Activated T-cell treated with anti-CD3 and anti-CD28 coated beads for 4 hours (primary cell): ENCODE measurements around the gene FOXO4.

ENCODE experiments used
- DNase-seq: peaks from one replicate; pipeline ENCODE4 v3.0.0-alpha.2; 2020

Gene FOXO4

DNA sequence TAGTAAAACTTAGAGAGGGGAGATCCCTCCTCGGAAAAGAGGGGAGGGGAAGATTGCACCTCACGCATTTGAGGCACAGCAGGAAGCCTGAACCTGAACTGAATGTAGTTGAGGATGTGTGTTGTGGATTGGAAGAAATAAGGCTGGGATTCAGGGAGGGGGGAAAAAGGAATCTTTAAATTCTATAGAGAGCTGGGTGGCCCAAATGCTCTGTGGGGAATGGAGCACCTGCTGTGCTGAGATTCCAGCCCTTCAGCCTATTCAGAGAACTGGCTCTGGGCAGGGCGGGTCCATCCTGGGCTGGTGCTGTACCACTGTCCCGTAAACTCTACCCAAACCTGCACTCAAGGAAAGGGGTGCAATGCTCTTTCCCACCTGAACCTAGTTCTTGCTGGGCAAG lies 4.1 kb downstream of the FOXO4 start:
- DNase-seq: no peak

- no peak for DNase-seq
These were observed 5.2 kb downstream of the FOXO4 start for GRCh38 chrX:71100581-71101505.

GRCh38 chrX:71102292-71102691 lies 6.6 kb downstream of the FOXO4 start:
- no peak for DNase-seq

- DNase-seq: peak; percentile 36
These were observed 7.7 kb downstream of the FOXO4 start for GRCh38 chrX:71103110-71103983.

DNA sequence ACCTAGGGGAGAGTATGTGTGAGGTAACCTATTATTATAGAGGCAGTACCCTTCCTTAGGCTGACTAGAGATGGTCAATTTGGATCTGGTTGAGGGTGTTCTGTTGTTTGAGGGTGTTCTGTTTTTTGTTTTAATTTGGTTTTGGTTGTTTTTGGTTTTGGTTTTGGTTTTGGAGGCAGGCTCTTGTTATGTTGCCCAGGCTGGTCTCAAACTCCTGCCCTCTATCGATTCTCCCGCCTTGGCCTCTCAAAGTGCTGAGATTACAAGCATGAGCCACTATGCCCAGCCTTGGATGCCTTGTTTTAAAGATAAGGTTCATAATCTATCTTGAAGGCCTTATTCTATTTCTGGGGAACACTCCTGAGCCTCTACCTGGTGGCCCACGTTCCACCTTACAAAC lies 10.0 kb downstream of the FOXO4 start:
- DNase-seq: no peak

- DNase-seq: no peak
These were observed 10.8 kb downstream of the FOXO4 start, which contains the start of gene CXorf65 for GRCh38 chrX:71106427-71106826. Gene CXorf65, minus strand, starts transcription at chrX:71106740. Its CDS starts 184 bp downstream, at chrX:71106556.

- DNase-seq: no peak
These were observed 11.6 kb downstream of the FOXO4 start for GRCh38 chrX:71107245-71107644.

DNA sequence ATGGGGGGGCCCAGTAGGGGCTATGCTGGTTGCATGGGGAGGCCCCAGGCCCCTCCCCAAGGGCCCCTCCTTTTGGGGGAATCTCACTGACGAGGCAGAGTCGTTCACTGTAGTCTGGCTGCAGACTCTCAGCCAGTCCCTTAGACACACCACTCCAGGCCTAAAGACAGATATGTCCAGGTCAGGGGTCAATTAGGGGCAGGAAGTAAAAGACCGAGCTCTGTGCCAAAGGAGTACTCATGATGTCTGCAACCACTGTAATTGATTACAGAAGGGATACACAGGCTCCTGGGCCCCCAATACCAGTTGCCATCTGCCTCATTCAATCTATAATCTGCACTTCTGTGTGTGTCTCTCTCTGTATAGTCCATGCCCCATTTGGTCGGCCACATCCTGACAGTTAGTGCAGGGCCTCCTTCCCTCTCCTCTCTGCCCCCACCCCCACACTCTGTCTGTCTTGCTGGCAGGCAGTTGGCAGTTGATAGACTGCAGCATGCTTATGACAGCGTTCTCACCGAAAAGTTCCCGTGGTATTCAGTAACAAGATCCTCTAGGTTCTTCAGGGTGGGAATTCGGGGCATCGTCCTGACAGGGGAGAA lies 12.2 kb downstream of the FOXO4 start:
- DNase-seq: no peak

DNA sequence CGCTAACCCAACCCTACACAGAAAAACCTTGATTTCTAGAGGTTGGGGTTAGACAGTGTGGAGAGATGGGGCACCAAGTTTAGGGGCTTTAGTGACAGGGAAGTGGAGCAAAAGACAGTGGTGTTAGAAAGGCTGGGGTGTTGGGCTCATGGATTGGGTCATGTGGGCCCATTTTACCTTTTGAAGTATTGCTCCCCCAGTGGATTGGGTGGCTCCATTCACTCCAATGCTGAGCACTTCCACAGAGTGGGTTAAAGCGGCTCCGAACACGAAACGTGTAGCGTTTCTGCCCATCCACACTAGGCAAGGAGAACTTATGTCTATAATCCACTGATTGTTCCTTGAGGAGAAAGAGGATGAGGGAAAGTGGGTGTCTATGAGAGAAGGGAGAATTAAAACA lies 13.4 kb downstream of the FOXO4 start:
- DNase-seq: no peak

- DNase-seq: peak; percentile 73
These were observed 15.6 kb downstream of the FOXO4 start, which contains the start of gene IL2RG for GRCh38 chrX:71111141-71111843. Gene IL2RG, minus strand, starts transcription at chrX:71111577. Its CDS starts 38 bp downstream, at chrX:71111539.

- DNase-seq: no peak
These were observed 16.3 kb downstream of the FOXO4 start for GRCh38 chrX:71111921-71112431.

GRCh38 chrX:71117358-71117757 lies 21.7 kb downstream of the FOXO4 start:
- DNase-seq: no peak

GRCh38 chrX:71118032-71118984 lies 22.7 kb downstream of the FOXO4 start, which contains the start of gene MED12:
Gene MED12, plus strand, starts transcription at chrX:71118596. Its CDS starts 159 bp downstream, at chrX:71118755.
- DNase-seq: peak; percentile 65

DNA sequence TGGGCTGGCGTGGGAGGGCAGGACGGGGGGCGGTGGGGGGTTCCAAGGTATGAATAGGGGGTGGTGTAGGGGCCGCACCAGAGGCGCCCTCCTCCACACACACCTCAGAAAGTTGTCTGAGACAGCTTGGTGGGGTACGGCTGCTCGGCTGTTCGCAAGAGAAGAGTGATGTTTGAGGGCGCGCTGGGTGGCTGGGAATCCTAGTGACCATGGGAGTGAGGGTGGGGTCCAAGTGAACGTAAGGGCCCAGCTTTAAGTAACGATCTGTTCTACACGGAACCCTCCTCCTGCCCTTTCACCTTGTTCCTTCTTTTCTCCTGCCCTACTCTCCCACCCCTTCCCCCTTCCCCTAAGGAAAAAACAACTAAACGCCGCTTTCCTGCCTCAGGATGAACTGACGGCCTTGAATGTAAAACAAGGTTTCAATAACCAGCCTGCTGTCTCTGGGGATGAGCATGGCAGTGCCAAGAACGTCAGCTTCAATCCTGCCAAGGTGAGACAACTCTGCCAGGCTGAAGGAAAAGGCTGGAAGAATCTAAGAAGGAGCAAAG lies 23.4 kb downstream of the FOXO4 start:
- DNase-seq: no peak

GRCh38 chrX:71128166-71128833 lies 32.6 kb downstream of the FOXO4 start:
- DNase-seq: no peak

DNA sequence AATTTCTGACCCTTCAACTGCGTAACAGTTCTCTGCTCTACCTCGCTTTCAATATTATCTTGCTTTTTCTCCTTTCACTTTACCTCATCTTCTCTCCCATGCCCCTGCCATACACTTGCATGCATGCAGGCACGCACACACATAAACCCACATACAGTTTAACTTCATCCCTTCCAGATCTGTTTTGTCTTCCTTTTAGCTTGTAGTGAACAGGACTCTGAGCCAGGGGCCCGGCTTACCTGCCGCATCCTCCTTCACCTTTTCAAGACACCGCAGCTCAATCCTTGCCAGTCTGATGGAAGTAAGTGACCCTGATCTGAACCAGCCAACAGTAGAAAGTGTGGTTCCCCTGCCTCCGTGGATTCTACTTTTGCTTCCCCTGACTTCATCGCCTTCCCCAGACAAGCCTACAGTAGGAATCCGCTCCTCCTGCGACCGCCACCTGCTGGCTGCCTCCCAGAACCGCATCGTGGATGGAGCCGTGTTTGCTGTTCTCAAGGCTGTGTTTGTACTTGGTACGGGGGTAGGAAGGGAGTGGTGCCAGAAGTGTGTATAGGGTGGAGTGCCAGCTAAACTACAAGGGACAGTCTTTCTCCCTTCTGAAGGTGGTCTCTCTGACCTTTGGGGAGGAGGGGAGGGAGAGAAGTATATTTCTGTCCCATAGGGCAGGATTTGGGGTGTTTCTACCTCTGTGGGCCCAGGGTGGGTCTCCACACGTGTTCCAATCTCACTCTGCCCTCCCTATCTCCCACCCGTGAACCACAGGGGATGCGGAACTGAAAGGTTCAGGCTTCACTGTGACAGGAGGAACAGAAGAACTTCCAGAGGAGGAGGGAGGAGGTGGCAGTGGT lies 33.5 kb downstream of the FOXO4 start:
- peak; percentile 63 for DNase-seq

DNA sequence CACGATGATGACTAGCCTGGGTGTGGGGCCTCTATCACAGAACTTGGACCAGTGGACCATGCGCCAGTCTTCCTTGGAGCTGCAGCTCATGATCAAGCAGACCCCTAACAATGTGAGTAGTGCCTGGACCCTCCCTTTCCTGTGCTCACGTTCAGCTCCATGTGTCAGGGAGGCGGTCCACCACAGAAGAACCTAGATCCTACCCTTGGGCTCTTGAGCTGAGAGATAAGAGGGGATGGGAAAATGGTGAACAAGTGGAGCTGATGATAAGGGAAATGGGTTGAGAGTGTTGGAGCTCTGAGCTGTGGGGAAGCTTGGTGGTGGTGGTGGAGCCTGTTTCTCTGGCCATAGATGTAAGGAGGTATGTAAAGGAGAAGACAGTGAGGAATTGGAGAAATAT lies 35.9 kb downstream of the FOXO4 start:
- no peak for DNase-seq

DNA sequence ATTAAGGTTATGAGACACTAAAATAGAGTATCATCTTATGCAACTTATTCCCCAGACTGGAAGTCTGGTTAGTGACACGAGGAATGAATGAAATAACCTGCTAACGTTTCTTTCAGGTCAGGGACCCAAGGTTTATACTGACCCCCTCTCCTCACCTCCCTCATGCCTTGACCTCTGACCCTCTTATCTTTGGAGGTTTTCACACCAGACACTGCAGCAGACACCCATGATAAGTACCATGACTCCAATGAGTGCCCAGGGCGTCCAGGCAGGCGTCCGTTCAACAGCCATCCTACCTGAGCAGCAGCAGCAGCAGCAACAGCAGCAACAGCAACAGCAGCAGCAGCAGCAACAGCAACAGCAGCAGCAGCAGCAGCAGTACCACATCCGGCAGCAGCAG lies 44.8 kb downstream of the FOXO4 start:
- DNase-seq: no peak

DNA sequence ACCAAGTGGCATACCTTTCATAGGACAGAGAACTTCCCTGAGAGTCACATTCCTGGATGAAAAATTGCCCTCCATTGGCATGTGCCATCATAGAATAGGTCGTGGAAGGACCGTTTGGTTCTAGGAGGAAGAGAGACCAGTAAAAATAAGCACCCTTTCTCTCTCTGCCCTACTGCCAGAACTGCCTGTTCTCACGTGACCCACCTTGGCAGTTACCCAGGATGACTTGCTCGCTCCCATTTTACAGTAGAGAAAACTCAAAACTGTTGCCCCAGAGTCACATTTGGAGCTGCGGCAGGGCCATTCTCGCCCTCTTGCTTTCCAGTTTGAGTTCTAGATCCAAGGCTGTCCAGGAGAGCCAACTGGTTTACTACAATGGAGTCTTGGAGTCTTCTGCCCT lies 47.9 kb downstream of the FOXO4 start:
- no peak for DNase-seq
